ENCODE results near the gene SERINC5.

- TF ChIP-seq CTCF (conservative IDR thresholded peaks at IDR 0.05; ENCODE audit: low read length) (no peak), EZH2phosphoT487 (IDR thresholded peaks at IDR 0.05; ENCODE audit: borderline replicate concordance) (no peak)
These were observed 64.5 kb downstream of the SERINC5 start for GRCh38 chr5:80191397-80191796.
